Adrenal gland (tissue), 12 donors: ENCODE data around the gene COG8. TPM values are rescaled to one million over a fixed set of nuclear protein-coding genes. Genes with fewer than 3 reads are reported as not detected.

ENCODE experiments used
- DNase-seq, 7 donors: peaks; one replicate each; pipeline ENCODE4 v3.0.0-alpha.2; 2019 to 2020
- H3K27ac ChIP-seq, 5 donors: fragments of 200-600 bp; sonication (generic) in 4 of 5; 1 replicate in 3 of 5; 2 replicates in 2 of 5; pipeline versions ENCODE4 v1.5.1 to v1.8.0; 2016 to 2020; ENCODE audit warnings: mild to moderate bottlenecking in 1 of 5
- H3K27me3 ChIP-seq: fragments of 200-600 bp; 2 replicates; pipeline ENCODE4 v1.8.0; 2021
- H3K36me3 ChIP-seq, 2 donors: fragments of 200-600 bp; replicated peaks in 1 of 2; 1 replicate in 1 of 2; 2 replicates in 1 of 2; pipeline versions ENCODE4 v1.5.1 to v1.8.0; 2018 to 2022
- H3K4me1 ChIP-seq, 2 donors: fragments of 200-600 bp; replicated peaks in 1 of 2; 1 replicate in 1 of 2; 2 replicates in 1 of 2; pipeline versions ENCODE4 v1.5.1 to v1.8.0; 2018 to 2021
- H3K4me3 ChIP-seq, 4 donors: fragments of 200-600 bp; sonication (generic) in 3 of 4; one replicate each; pipeline ENCODE4 v1.5.1; 2016 to 2018
- H3K9me3 ChIP-seq, 3 donors: fragments of 200-600 bp; sonication (generic) in 1 of 3; replicated peaks in 1 of 3; 1 replicate in 2 of 3; 2 replicates in 1 of 3; pipeline versions ENCODE4 v1.5.1 to v1.8.0; 2016 to 2021
- CTCF ChIP-seq, 6 experiments: fragments of 450-650 bp in 4 of 6; fragments of 200-600 bp in 2 of 6; sonication (generic) in 1 of 6; IDR thresholded peaks; 1 replicate in 5 of 6; 2 replicates in 1 of 6; pipeline versions ENCODE4 v1.5.1 to v1.8.0; 2016 to 2021; ENCODE audit warnings: antibody characterized with exemption in 6 of 6, mild to moderate bottlenecking in 2 of 6, moderate library complexity in 1 of 6
- POLR2A ChIP-seq, 2 donors: fragments of 450-650 bp; IDR thresholded peaks; one replicate each; pipeline ENCODE4 v1.6.1; 2017; ENCODE audit warnings: antibody characterized with exemption in 2 of 2, mild to moderate bottlenecking in 2 of 2, moderate library complexity in 1 of 2
- WGBS, 4 donors: extraction: QIAGEN DNeasy Blood & Tissue Kit in 2 of 4; methylation state at CpG; one replicate each; pipeline versions ENCODE4 v1.1.5 to v1.1.7; 2013 to 2017; 5-methylcytosine and 5-hydroxymethylcytosine counted together
- intact Hi-C, 2 donors: fragments of 100-400 bp; cut with DNase I; formaldehyde crosslinking; loops; one replicate each; pipeline versions ENCODE4 v1.14.1 to v1.15.0; 2022 to 2023
- polyA plus RNA-seq, 3 donors: library from polyadenylated mRNA; stranded (reverse); fragments of 200-250 nt in 2 of 3; fragments of 350-450 nt in 1 of 3; fragmentation: Illumina TruSeq in 1 of 3; extraction: RNeasy Lipid Tissue Mini Kit (QIAGEN cat#74804) in 1 of 3; gene quantifications; one replicate each; pipeline ENCODE4 v1.2.3, GENCODE V29; 2013 to 2014
- total RNA-seq, 9 donors: library from RNA; depleted of rRNA in 4 of 9; stranded (reverse); fragments of >200 nt in 4 of 9; fragments of 120-200 nt in 1 of 9; fragmentation: NEBNext Ultra II Directional in 1 of 9; extraction: Animal tissue kit (Norgen Biotek cat#: 25700) in 1 of 9; gene quantifications; one replicate each; pipeline versions ENCODE4 v1.1.0 to v1.2.4, GENCODE V29; 2013 to 2023
- donor health status: healthy with polysubstance abuse.
- donor health status: Bipolar disorder and iron deficiency.
- donor health status: DM: yes; HTN: yes; CAD: no.
- donor health status: DM: no; HTN: no; CAD: no.
- donor health status: DM: no; HTN: no; CAD: no.
- donor health status: DM: yes; HTN: yes; CAD: no.

COG8 gene
- total and polyA plus RNA-seq, 12 donors = 26.1 to 85.3 (median 50.3) TPM

GRCh38 chr16:69344171-69344570 is 4.8 kb upstream of the COG8 start:
- Histone ChIP-seq H3K27ac (no peak overlapping the region), H3K36me3 (peaks cover 0 to 26% of the 10 kb centered on the region in 2 donors), H3K4me3 (no peak overlapping the region), H3K27me3 (no peaks in the 10 kb centered on the region), H3K4me1 (peaks cover 5 to 11% of the 10 kb centered on the region in 2 donors), H3K9me3 (no peaks in the 10 kb centered on the region)
- TF ChIP-seq CTCF (IDR thresholded peaks at IDR 0.05) = no peak
- TF ChIP-seq POLR2A (IDR thresholded peaks at IDR 0.05) = no peak
- intact Hi-C loops = no loop called here
- 92 to 96% (median 95%) methylated on average over 5 of the region's 5 CpGs for WGBS, 4 donors
- DNase-seq = no peak

- intact Hi-C loops = no loop called here
- Histone ChIP-seq H3K4me1 (peaks cover 12 to 30% of the 10 kb centered on the region in 2 donors), H3K36me3 (peaks cover 0 to 38% of the 10 kb centered on the region in 2 donors), H3K27me3 (no peaks in the 10 kb centered on the region), H3K4me3 (peak overlapping the region; percentile 42 to 78 (median 62)), H3K9me3 (no peaks in the 10 kb centered on the region), H3K27ac (peak overlapping the region; percentile 70 to 94 (median 90))
- no peak for TF ChIP-seq CTCF (IDR thresholded peaks at IDR 0.05)
- no peak for TF ChIP-seq POLR2A (IDR thresholded peaks at IDR 0.05)
- no peak for DNase-seq
- 4 to 7% (median 6%) methylated on average over 13 to 16 of the region's 16 CpGs for WGBS, 4 donors
Measured at GRCh38 chr16:69340095-69340644, 806 bp upstream of the COG8 start.

GRCh38 chr16:69338557-69339288 is 641 bp downstream of the COG8 start:
- peaks cover 12 to 30% of the 10 kb centered on the region in 2 donors for H3K4me1 ChIP-seq
- no peak for TF ChIP-seq CTCF (IDR thresholded peaks at IDR 0.05)
- TF ChIP-seq POLR2A (IDR thresholded peaks at IDR 0.05) = no peak
- intact Hi-C loops = no loop called here
- peaks cover 0 to 52% of the 10 kb centered on the region in 2 donors for H3K36me3 ChIP-seq
- 18 to 20% (median 19%) methylated on average over 41 to 46 of the region's 46 CpGs for WGBS, 4 donors
- no peaks in the 10 kb centered on the region for H3K27me3 ChIP-seq
- H3K4me3 ChIP-seq = peak overlapping the region; percentile 43 to 75 (median 62)
- no peaks in the 10 kb centered on the region for H3K9me3 ChIP-seq
- H3K27ac ChIP-seq = peak overlapping the region; percentile 70 to 94 (median 90)
- peak in 4 of 7 donors; percentile 79 to 85 (median 82) for DNase-seq

- DNase-seq = no peak
- Histone ChIP-seq H3K9me3 (no peaks in the 10 kb centered on the region), H3K36me3 (peaks cover 0 to 54% of the 10 kb centered on the region in 2 donors), H3K4me3 (no peak overlapping the region), H3K27me3 (no peaks in the 10 kb centered on the region), H3K4me1 (peaks cover 8 to 26% of the 10 kb centered on the region in 2 donors), H3K27ac (no peak overlapping the region)
- no peak for TF ChIP-seq CTCF (IDR thresholded peaks at IDR 0.05)
- TF ChIP-seq POLR2A (IDR thresholded peaks at IDR 0.05) = no peak
- 88 to 98% (median 92%) methylated on average over 5 to 9 of the region's 9 CpGs for WGBS, 4 donors
- intact Hi-C loops = no loop called here
Measured at GRCh38 chr16:69334696-69335095, 4.7 kb downstream of the COG8 start.
